Stomach (tissue), 9 donors: ENCODE results near the gene HACE1. TPM values are rescaled to one million over a fixed set of nuclear protein-coding genes. Genes with fewer than 3 reads are reported as not detected.

Experiments
- DNase-seq, 2 donors: peaks; one replicate each; pipeline versions ENCODE4 v3.0.0 to v3.0.0-alpha.2; 2013 to 2019
- H3K27ac ChIP-seq, 5 donors: fragments of 200-600 bp in 4 of 5; sonication (generic) in 4 of 5; one replicate each; pipeline ENCODE4 v1.5.1; 2013 to 2019; ENCODE audit warnings: mild to moderate bottlenecking in 1 of 5, moderate library complexity in 1 of 5
- H3K27me3 ChIP-seq, 3 donors: fragments of 200-600 bp; sonication (generic); one replicate each; pipeline ENCODE4 v1.5.1; 2017 to 2019; ENCODE audit warnings: mixed run types in 1 of 3
- H3K36me3 ChIP-seq, 4 donors: fragments of 200-600 bp; sonication (generic); 1 replicate in 3 of 4; 2 replicates in 1 of 4; pipeline ENCODE4 v1.5.1; 2016 to 2019
- H3K4me1 ChIP-seq, 4 donors: fragments of 200-600 bp; sonication (generic); one replicate each; pipeline ENCODE4 v1.5.1; 2016 to 2019
- H3K4me3 ChIP-seq, 4 donors: fragments of 200-600 bp; sonication (generic) in 3 of 4; one replicate each; pipeline ENCODE4 v1.5.1; 2016 to 2019; ENCODE audit warnings: mild to moderate bottlenecking in 1 of 4
- H3K9me3 ChIP-seq, 4 donors: fragments of 200-600 bp; sonication (generic); one replicate each; pipeline ENCODE4 v1.5.1; 2016 to 2019
- EP300 ChIP-seq: sonication (generic); formaldehyde crosslinking; IDR thresholded peaks from one replicate; pipeline ENCODE4 v1.6.1; 2017; ENCODE audit warnings: antibody characterized with exemption
- POLR2A ChIP-seq, 4 donors: fragments of 450-650 bp; IDR thresholded peaks; one replicate each; pipeline ENCODE4 v1.6.1; 2016; ENCODE audit warnings: antibody characterized with exemption in 4 of 4, control low read depth in 2 of 4, mild to moderate bottlenecking in 1 of 4, moderate library complexity in 1 of 4
- POLR2AphosphoS5 ChIP-seq, 3 donors: sonication (generic); formaldehyde crosslinking; IDR thresholded peaks; one replicate each; pipeline ENCODE4 v1.6.1; 2016; ENCODE audit warnings: antibody characterized with exemption in 3 of 3
- WGBS, 5 donors: extraction: QIAGEN DNeasy Blood & Tissue Kit in 3 of 5; methylation state at CpG; one replicate each; pipeline versions ENCODE4 v1.1.5 to v1.1.7; 2013 to 2018; 5-methylcytosine and 5-hydroxymethylcytosine counted together
- intact Hi-C: fragments of 100-400 bp; cut with DNase I; formaldehyde crosslinking; loops from one replicate; pipeline ENCODE4 v1.15.1; 2023; ENCODE audit warnings: low total_unique reads
- polyA plus RNA-seq, 3 donors: library from polyadenylated mRNA; stranded (reverse); fragments of 200-250 nt; gene quantifications; one replicate each; pipeline ENCODE4 v1.2.3, GENCODE V29; 2013
- total RNA-seq, 5 donors: library from RNA; depleted of rRNA; stranded (reverse); fragments of >200 nt; gene quantifications; one replicate each; pipeline versions ENCODE4 v1.1.0 to v1.2.3, GENCODE V29; 2014 to 2016
- TF ChIP-seq, protein P1 (sequence below), 7 experiments: fragments of 450-650 bp in 4 of 7; fragments of 200-600 bp in 3 of 7; sonication (generic) in 3 of 7; IDR thresholded peaks; one replicate each; pipeline ENCODE4 v1.5.1; 2016 to 2019; ENCODE audit warnings: antibody characterized with exemption in 7 of 7, control low read depth in 2 of 7, mild to moderate bottlenecking in 1 of 7
- donor health status: healthy with polysubstance abuse.
- donor health status: Bipolar disorder and iron deficiency.
- donor health status: healthy.

HACE1 gene
- total and polyA plus RNA-seq, 8 donors, result 3.3 to 34.7 (median 9.3) TPM

DNA sequence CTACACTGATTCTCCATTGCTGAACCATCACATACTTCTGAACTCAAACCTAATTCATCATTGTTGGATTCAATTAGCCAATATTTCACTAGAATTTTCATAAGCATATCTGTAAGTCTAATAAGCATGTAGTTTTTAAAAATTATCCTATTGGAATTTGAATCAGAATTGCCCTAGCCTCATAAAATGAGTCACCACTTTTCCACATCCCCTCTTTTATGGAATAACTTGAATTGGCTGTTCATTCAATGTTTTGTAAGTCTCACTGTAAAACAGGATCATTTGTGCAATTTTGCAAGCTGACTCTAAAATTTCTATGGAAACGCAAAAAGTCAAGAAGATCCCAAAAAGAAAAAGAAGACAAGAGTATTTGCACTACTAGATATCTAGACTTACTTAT lies 141.0 kb downstream of the HACE1 start:
- TF ChIP-seq, protein P1, sequence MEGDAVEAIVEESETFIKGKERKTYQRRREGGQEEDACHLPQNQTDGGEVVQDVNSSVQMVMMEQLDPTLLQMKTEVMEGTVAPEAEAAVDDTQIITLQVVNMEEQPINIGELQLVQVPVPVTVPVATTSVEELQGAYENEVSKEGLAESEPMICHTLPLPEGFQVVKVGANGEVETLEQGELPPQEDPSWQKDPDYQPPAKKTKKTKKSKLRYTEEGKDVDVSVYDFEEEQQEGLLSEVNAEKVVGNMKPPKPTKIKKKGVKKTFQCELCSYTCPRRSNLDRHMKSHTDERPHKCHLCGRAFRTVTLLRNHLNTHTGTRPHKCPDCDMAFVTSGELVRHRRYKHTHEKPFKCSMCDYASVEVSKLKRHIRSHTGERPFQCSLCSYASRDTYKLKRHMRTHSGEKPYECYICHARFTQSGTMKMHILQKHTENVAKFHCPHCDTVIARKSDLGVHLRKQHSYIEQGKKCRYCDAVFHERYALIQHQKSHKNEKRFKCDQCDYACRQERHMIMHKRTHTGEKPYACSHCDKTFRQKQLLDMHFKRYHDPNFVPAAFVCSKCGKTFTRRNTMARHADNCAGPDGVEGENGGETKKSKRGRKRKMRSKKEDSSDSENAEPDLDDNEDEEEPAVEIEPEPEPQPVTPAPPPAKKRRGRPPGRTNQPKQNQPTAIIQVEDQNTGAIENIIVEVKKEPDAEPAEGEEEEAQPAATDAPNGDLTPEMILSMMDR (IDR thresholded peaks at IDR 0.05), result no peak
- TF ChIP-seq POLR2A (IDR thresholded peaks at IDR 0.05) (no peak), POLR2AphosphoS5 (IDR thresholded peaks at IDR 0.05) (no peak), EP300 (no peak)
- WGBS, 5 donors, result 93 to 100% (median 97%) methylated on average over 1 of the region's 1 CpG
- no peaks in the 10 kb centered on the region for H3K36me3 ChIP-seq
- no peaks in the 10 kb centered on the region for H3K27me3 ChIP-seq
- no peaks in the 10 kb centered on the region for H3K9me3 ChIP-seq
- no peaks in the 10 kb centered on the region for H3K4me1 ChIP-seq
- no peak for DNase-seq
- intact Hi-C loops, result no loop called here
- H3K4me3 ChIP-seq, result no peak overlapping the region
- H3K27ac ChIP-seq, result no peak overlapping the region

DNA sequence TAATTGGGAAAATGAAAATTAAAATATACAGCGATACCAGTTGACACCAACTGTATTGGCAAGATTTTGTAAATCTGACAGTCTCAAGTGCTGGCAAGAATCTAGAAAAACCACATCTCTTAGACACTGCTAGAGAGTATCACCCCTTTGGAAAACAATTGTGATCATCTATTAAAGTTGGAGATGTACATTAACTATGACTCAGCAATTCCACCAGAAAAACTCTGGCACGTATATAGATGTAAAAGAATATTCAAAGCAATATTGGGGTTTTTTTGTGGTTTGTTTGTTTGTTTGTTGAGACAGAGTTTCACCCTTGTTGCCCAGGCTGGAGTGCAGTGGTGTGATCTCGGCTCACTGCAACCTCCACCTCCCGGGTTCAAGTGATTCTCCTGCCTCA lies 142.9 kb downstream of the HACE1 start:
- Histone ChIP-seq H3K9me3 (no peaks in the 10 kb centered on the region), H3K27me3 (no peaks in the 10 kb centered on the region), H3K4me3 (no peak overlapping the region), H3K4me1 (no peaks in the 10 kb centered on the region), H3K36me3 (no peaks in the 10 kb centered on the region), H3K27ac (no peak overlapping the region)
- no peak for DNase-seq
- WGBS, 5 donors, result 92 to 97% (median 94%) methylated on average over 4 of the region's 4 CpGs
- intact Hi-C loops, result no loop called here
- TF ChIP-seq POLR2AphosphoS5 (IDR thresholded peaks at IDR 0.05), result no peak
- TF ChIP-seq EP300, result no peak
- TF ChIP-seq, protein P1 (IDR thresholded peaks at IDR 0.05), result no peak
- TF ChIP-seq POLR2A (IDR thresholded peaks at IDR 0.05), result no peak

DNA sequence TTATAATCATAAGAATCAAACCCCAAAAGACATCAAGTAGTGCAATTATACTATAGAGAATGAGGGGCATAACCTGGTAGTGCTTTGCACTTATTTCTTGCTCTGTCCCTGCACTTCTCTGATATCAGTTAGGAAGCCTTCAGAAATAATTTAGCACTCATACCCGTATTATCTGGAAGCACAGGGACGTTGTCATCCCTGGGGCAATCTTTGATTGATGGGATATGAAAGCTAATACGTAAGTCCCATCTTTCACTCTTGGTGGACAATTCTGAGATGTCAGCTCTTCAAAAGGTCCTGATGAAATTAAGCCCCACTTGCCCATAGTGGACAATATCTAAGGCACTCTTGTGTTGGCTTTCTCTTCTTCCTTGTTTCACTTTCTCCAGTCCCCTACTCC lies 144.9 kb downstream of the HACE1 start:
- Histone ChIP-seq H3K4me1 (no peaks in the 10 kb centered on the region), H3K9me3 (no peaks in the 10 kb centered on the region), H3K4me3 (no peak overlapping the region), H3K27ac (no peak overlapping the region), H3K36me3 (no peaks in the 10 kb centered on the region), H3K27me3 (no peaks in the 10 kb centered on the region)
- intact Hi-C loops, result no loop called here
- WGBS, 5 donors, result 88 to 93% (median 91%) methylated on average over 3 of the region's 3 CpGs
- TF ChIP-seq POLR2AphosphoS5 (IDR thresholded peaks at IDR 0.05), result no peak
- TF ChIP-seq EP300, result no peak
- no peak for TF ChIP-seq POLR2A (IDR thresholded peaks at IDR 0.05)
- TF ChIP-seq, protein P1 (IDR thresholded peaks at IDR 0.05), result no peak
- no peak for DNase-seq

DNA sequence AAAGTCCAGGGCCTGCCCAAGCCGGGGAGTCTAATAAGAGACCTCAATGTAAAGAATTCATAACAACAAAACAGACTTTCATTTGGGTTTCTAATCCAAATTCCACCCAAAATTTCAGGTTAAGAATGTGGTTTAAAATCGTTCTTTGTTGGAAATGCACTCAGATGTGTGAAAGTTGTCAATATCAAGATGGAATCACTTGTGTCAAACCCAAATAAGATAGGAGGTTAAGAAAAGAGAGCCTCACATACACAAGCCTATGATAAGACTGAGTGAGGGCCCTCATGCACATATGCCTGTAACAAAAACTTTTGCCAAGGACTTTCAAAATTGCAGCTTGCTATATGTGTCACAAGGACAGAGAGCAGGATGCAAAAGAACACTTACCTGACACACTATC lies 145.7 kb downstream of the HACE1 start:
- H3K36me3 ChIP-seq, result no peaks in the 10 kb centered on the region
- no peaks in the 10 kb centered on the region for H3K4me1 ChIP-seq
- TF ChIP-seq POLR2AphosphoS5 (IDR thresholded peaks at IDR 0.05) (no peak), POLR2A (IDR thresholded peaks at IDR 0.05) (no peak), EP300 (no peak)
- TF ChIP-seq, protein P1 (IDR thresholded peaks at IDR 0.05), result no peak
- 80 to 90% (median 83%) methylated on average over 2 of the region's 2 CpGs for WGBS, 5 donors
- H3K9me3 ChIP-seq, result no peaks in the 10 kb centered on the region
- intact Hi-C loops, result no loop called here
- H3K4me3 ChIP-seq, result no peak overlapping the region
- no peak for DNase-seq
- no peaks in the 10 kb centered on the region for H3K27me3 ChIP-seq
- H3K27ac ChIP-seq, result no peak overlapping the region
